Chondrocyte (in vitro differentiated cells): Measurements from ENCODE around the gene GALNT17. TPM values are rescaled to one million over a fixed set of nuclear protein-coding genes. Genes with fewer than 3 reads are reported as not detected.

Experiments
- DNase-seq: peaks from one replicate; pipeline ENCODE4 v3.0.0; 2021; ENCODE audit warnings: mixed read lengths, low spot score
- H3K27ac Mint-ChIP-seq: one replicate; pipeline ENCODE4 v1.8.0; 2021; ENCODE audit warnings: mild to moderate bottlenecking, moderate library complexity, mixed read lengths; ENCODE audit not compliant: unreplicated experiment
- H3K27me3 Mint-ChIP-seq: 2 replicates; pipeline ENCODE4 v1.8.0; 2021; ENCODE audit warnings: low read depth, mixed read lengths
- H3K36me3 Mint-ChIP-seq: 2 replicates; pipeline ENCODE4 v1.8.0; 2021; ENCODE audit warnings: low read depth, mixed read lengths
- H3K4me1 Mint-ChIP-seq: 2 replicates; pipeline ENCODE4 v1.8.0; 2021; ENCODE audit warnings: low read depth, mild to moderate bottlenecking, mixed read lengths
- H3K4me3 Mint-ChIP-seq: one replicate; pipeline ENCODE4 v1.8.0; 2021; ENCODE audit warnings: mild to moderate bottlenecking, moderate library complexity, mixed read lengths; ENCODE audit not compliant: unreplicated experiment
- H3K9me3 Mint-ChIP-seq: 2 replicates; pipeline ENCODE4 v1.8.0; 2021; ENCODE audit warnings: low read depth, mixed read lengths
- CTCF ChIP-seq: fragments of 200-600 bp; sonication (generic); IDR thresholded peaks from 2 replicates; pipeline ENCODE4 v1.5.0; 2021; ENCODE audit warnings: antibody characterized with exemption, mild to moderate bottlenecking, moderate library complexity
- total RNA-seq: library from RNA; stranded (reverse); gene quantifications from 3 replicates; pipeline ENCODE4 v1.2.1, GENCODE V29; 2021

GALNT17 gene
- total RNA-seq, 1 donor from 2014 or later: 24.4 TPM

GRCh38 chr7:71320916-71321315 is 189.0 kb downstream of the GALNT17 start:
- Mint-ChIP-seq H3K27ac (no peak overlapping the region), H3K9me3 (no peaks in the 10 kb centered on the region), H3K36me3 (peaks cover 1% of the 10 kb centered on the region), H3K4me1 (peaks cover 12% of the 10 kb centered on the region), H3K27me3 (no peaks in the 10 kb centered on the region), H3K4me3 (no peak overlapping the region)
- no peak for DNase-seq
- no peak for TF ChIP-seq CTCF

GRCh38 chr7:71322201-71322600 is 190.3 kb downstream of the GALNT17 start:
- H3K27me3 Mint-ChIP-seq: no peaks in the 10 kb centered on the region
- DNase-seq: no peak
- H3K9me3 Mint-ChIP-seq: no peaks in the 10 kb centered on the region
- TF ChIP-seq CTCF: no peak
- H3K4me1 Mint-ChIP-seq: peaks cover 12% of the 10 kb centered on the region
- no peak overlapping the region for H3K27ac Mint-ChIP-seq
- peaks cover 1% of the 10 kb centered on the region for H3K36me3 Mint-ChIP-seq
- no peak overlapping the region for H3K4me3 Mint-ChIP-seq

GRCh38 chr7:71323726-71324125 is 191.8 kb downstream of the GALNT17 start:
- Mint-ChIP-seq H3K9me3 (no peaks in the 10 kb centered on the region), H3K27ac (no peak overlapping the region), H3K36me3 (no peaks in the 10 kb centered on the region)

GRCh38 chr7:71325151-71325550 is 193.2 kb downstream of the GALNT17 start:
- H3K27ac Mint-ChIP-seq: no peak overlapping the region
- H3K4me3 Mint-ChIP-seq: no peak overlapping the region

More at GRCh38 chr7:71323726-71324125, 191.8 kb downstream of the GALNT17 start:
- H3K4me3 Mint-ChIP-seq: no peak overlapping the region
- no peak for DNase-seq
- TF ChIP-seq CTCF: no peak
- no peaks in the 10 kb centered on the region for H3K27me3 Mint-ChIP-seq
- H3K4me1 Mint-ChIP-seq: peaks cover 7% of the 10 kb centered on the region

GRCh38 chr7:71326595-71326994 is 194.7 kb downstream of the GALNT17 start:
- Mint-ChIP-seq H3K9me3 (no peaks in the 10 kb centered on the region), H3K4me1 (peaks cover 8% of the 10 kb centered on the region), H3K27ac (no peak overlapping the region), H3K4me3 (no peak overlapping the region), H3K36me3 (no peaks in the 10 kb centered on the region), H3K27me3 (no peaks in the 10 kb centered on the region)
- DNase-seq: no peak
- TF ChIP-seq CTCF: no peak

More at GRCh38 chr7:71325151-71325550, 193.2 kb downstream of the GALNT17 start:
- Mint-ChIP-seq H3K9me3 (no peaks in the 10 kb centered on the region), H3K27me3 (no peaks in the 10 kb centered on the region), H3K36me3 (no peaks in the 10 kb centered on the region), H3K4me1 (peaks cover 15% of the 10 kb centered on the region)
- DNase-seq: no peak
- no peak for TF ChIP-seq CTCF
